HEK293T (cell line): ENCODE results near the gene ADH6.

Experiments
- ARNT ChIP-seq: fragments of 450-650 bp; IDR thresholded peaks from 2 replicates; pipeline ENCODE4 v1.6.1; 2017; ENCODE audit warnings: mild to moderate bottlenecking
- BHLHE40 ChIP-seq: fragments of 450-650 bp; IDR thresholded peaks from 2 replicates; pipeline ENCODE4 v1.6.1; 2016; ENCODE audit warnings: mild to moderate bottlenecking, moderate library complexity, borderline replicate concordance
- CTBP1 ChIP-seq: fragments of 450-650 bp; IDR thresholded peaks from 2 replicates; pipeline ENCODE4 v1.6.1; 2016; ENCODE audit warnings: borderline replicate concordance
- SP1 ChIP-seq: fragments of 450-650 bp; IDR thresholded peaks from 2 replicates; pipeline ENCODE4 v1.6.1; 2017
- SUZ12 ChIP-seq: fragments of 450-650 bp; IDR thresholded peaks from 2 replicates; pipeline ENCODE4 v1.6.1; 2016; ENCODE audit warnings: mild to moderate bottlenecking

DNA sequence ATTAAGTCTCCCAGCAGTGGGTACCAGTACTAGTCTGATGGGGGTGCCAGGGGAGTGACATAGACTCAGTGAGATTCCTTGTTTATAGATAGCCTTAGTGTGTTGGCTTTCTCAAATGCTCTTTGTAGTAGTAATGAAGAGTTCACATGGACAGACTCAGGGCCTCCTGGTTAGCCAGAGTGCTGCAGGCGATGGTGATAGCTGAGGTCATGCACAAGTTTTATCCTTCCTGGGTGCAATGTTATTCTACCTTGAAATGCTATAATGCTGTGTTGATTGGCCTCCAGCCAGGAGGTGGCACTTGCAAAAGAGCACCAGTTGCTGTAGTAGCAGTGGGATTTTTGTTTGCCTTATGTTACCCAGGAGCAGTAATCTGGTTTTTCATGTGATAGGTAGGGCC, 39.4 kb downstream of the ADH6 start:
- no peak for TF ChIP-seq SP1
- no peak for TF ChIP-seq BHLHE40
- TF ChIP-seq CTBP1: no peak
- no peak for TF ChIP-seq ARNT
- no peak for TF ChIP-seq SUZ12
